PFSK-1 (cell line): ENCODE measurements around the gene RGS18.

Experiments
- POLR2AphosphoS5 ChIP-seq: IDR thresholded peaks from 2 replicates; pipeline ENCODE4 v1.6.1; 2012; ENCODE audit warnings: low read depth, mild to moderate bottlenecking, control low read depth, low read length, moderate library complexity
- REST ChIP-seq, 2 experiments: IDR thresholded peaks; 2 replicates each; pipeline versions ENCODE4 v1.6.1 to v1.8.0; 2011 to 2012; ENCODE audit warnings: low read depth in 2 of 2, low read length in 2 of 2, control low read depth in 1 of 2, inconsistent platforms in 1 of 2, mild to moderate bottlenecking in 1 of 2, moderate library complexity in 1 of 2; ENCODE audit not compliant: insufficient read depth in 1 of 2
- SIN3A ChIP-seq: IDR thresholded peaks from 2 replicates; pipeline ENCODE4 v1.6.1; 2012; ENCODE audit warnings: mild to moderate bottlenecking, low read length, moderate library complexity, borderline replicate concordance; ENCODE audit not compliant: insufficient read depth
- TAF1 ChIP-seq: IDR thresholded peaks from 2 replicates; pipeline ENCODE4 v1.6.1; 2012; ENCODE audit warnings: low read length, control low read depth, borderline replicate concordance; ENCODE audit not compliant: insufficient read depth

- TF ChIP-seq POLR2AphosphoS5 (no peak), TAF1 (no peak), SIN3A (no peak), REST (IDR thresholded peaks at IDR 0.05; ENCODE audit: insufficient read depth in 1 of 2, low read depth in 2 of 2, low read length in 2 of 2) (no peak)
Observed at GRCh38 chr1:192190066-192190465, 31.8 kb downstream of the RGS18 start.
